GM23338 (cell line): ENCODE results near the gene CARD9. TPM values are rescaled to one million over a fixed set of nuclear protein-coding genes. Genes with fewer than 3 reads are reported as not detected.

Experiments used
- ATAC-seq: fragments of 200-7000 bp; cut with Tn5 transposase; 3 replicates; pipeline ENCODE4 v1.9.1; 2020
- DNase-seq: peaks from one replicate; pipeline ENCODE4 v3.0.0-alpha.2; 2015; ENCODE audit warnings: low spot score
- H2AFZ ChIP-seq: fragments of 200-600 bp; sonication (generic); 2 replicates; pipeline ENCODE4 v1.8.0; 2016; ENCODE audit warnings: antibody characterized with exemption, mild to moderate bottlenecking, moderate library complexity
- H3F3A ChIP-seq: fragments of 200-600 bp; sonication (generic); replicated peaks from 2 replicates; pipeline ENCODE4 v1.8.0; 2017; ENCODE audit warnings: antibody characterized with exemption, mixed run types, low read depth
- H3K27ac ChIP-seq: fragments of 200-600 bp; sonication (generic); 2 replicates; pipeline ENCODE4 v1.6.1; 2016; ENCODE audit warnings: low read depth
- H3K27me3 ChIP-seq: fragments of 200-600 bp; sonication (generic); 2 replicates; pipeline ENCODE4 v1.8.0; 2016; ENCODE audit warnings: mild to moderate bottlenecking, mixed run types, moderate library complexity; ENCODE audit not compliant: insufficient read depth
- H3K36me3 ChIP-seq: fragments of 200-600 bp; sonication (generic); 2 replicates; pipeline ENCODE4 v1.8.0; 2016; ENCODE audit warnings: mild to moderate bottlenecking; ENCODE audit not compliant: insufficient read depth
- H3K4me1 ChIP-seq: fragments of 200-600 bp; sonication (generic); 2 replicates; pipeline ENCODE4 v1.8.0; 2016; ENCODE audit warnings: mild to moderate bottlenecking, moderate library complexity; ENCODE audit not compliant: insufficient read depth
- H3K4me2 ChIP-seq: fragments of 200-600 bp; sonication (generic); 2 replicates; pipeline ENCODE4 v1.7.1; 2017; ENCODE audit warnings: mixed run types
- H3K4me3 ChIP-seq: fragments of 200-600 bp; sonication (generic); 2 replicates; pipeline ENCODE4 v1.6.1; 2016; ENCODE audit warnings: mixed run types
- H3K79me2 ChIP-seq: fragments of 200-600 bp; sonication (generic); replicated peaks from 2 replicates; pipeline ENCODE4 v1.8.0; 2017; ENCODE audit warnings: mild to moderate bottlenecking; ENCODE audit not compliant: insufficient read depth
- H3K9me2 ChIP-seq: fragments of 200-600 bp; sonication (generic); 2 replicates; pipeline ENCODE4 v1.8.0; 2017; ENCODE audit not compliant: insufficient read depth
- H4K20me1 ChIP-seq: fragments of 200-600 bp; sonication (generic); replicated peaks from 2 replicates; pipeline ENCODE4 v1.8.0; 2017; ENCODE audit warnings: mild to moderate bottlenecking; ENCODE audit not compliant: insufficient read depth
- H3K27ac Mint-ChIP-seq: 2 replicates; pipeline ENCODE4 v1.8.0; 2020; ENCODE audit warnings: inconsistent platforms, mild to moderate bottlenecking, moderate library complexity, mixed read lengths
- H3K27me3 Mint-ChIP-seq: 3 replicates; pipeline ENCODE4 v1.8.0; 2022; ENCODE audit warnings: low read depth, mild to moderate bottlenecking, moderate library complexity, mixed read lengths, inconsistent platforms; ENCODE audit not compliant: insufficient read depth, poor library complexity
- H3K36me3 Mint-ChIP-seq: 3 replicates; pipeline ENCODE4 v1.8.0; 2021; ENCODE audit warnings: low read depth, mild to moderate bottlenecking, inconsistent platforms, moderate library complexity, mixed read lengths
- H3K4me1 Mint-ChIP-seq: 3 replicates; pipeline ENCODE4 v1.8.0; 2020; ENCODE audit warnings: mild to moderate bottlenecking, inconsistent platforms, mixed read lengths
- H3K4me3 Mint-ChIP-seq: 3 replicates; pipeline ENCODE4 v1.8.0; 2021; ENCODE audit warnings: moderate library complexity, mild to moderate bottlenecking, inconsistent platforms, mixed read lengths
- H3K9me3 Mint-ChIP-seq: 3 replicates; pipeline ENCODE4 v1.8.0; 2020; ENCODE audit warnings: moderate library complexity, mild to moderate bottlenecking, inconsistent platforms, mixed read lengths
- CREB1 ChIP-seq: fragments of 250-450 bp; sonication (Bioruptor Pico); IDR thresholded peaks from 2 replicates; pipeline ENCODE4 v1.5.0; 2020; ENCODE audit warnings: low read depth, mild to moderate bottlenecking, moderate library complexity
- EZH2 ChIP-seq: fragments of 200-600 bp; sonication (generic); IDR thresholded peaks from one replicate; pipeline ENCODE4 v1.8.0; 2017; ENCODE audit warnings: antibody characterized with exemption, mild to moderate bottlenecking, low read depth; ENCODE audit not compliant: unreplicated experiment
- EZH2phosphoT487 ChIP-seq: fragments of 200-600 bp; sonication (generic); IDR thresholded peaks from one replicate; pipeline ENCODE4 v1.8.1; 2018; ENCODE audit warnings: antibody characterized with exemption; ENCODE audit not compliant: unreplicated experiment
- NANOG ChIP-seq: IDR thresholded peaks from 2 replicates; pipeline ENCODE4 v1.6.1; 2016; ENCODE audit warnings: antibody characterized with exemption, borderline replicate concordance
- REST ChIP-seq: IDR thresholded peaks from one replicate; pipeline ENCODE4 v1.6.1; 2018; ENCODE audit warnings: antibody characterized with exemption; ENCODE audit not compliant: unreplicated experiment
- ZNF114 ChIP-seq: fragments of 250-450 bp; sonication (Bioruptor Pico); IDR thresholded peaks from 2 replicates; pipeline ENCODE4 v1.5.0; 2020; ENCODE audit warnings: mild to moderate bottlenecking, moderate library complexity
- ZNF331 ChIP-seq: fragments of 250-450 bp; sonication (Bioruptor Pico); IDR thresholded peaks from 2 replicates; pipeline ENCODE4 v1.5.0; 2020; ENCODE audit warnings: low read depth, mild to moderate bottlenecking, moderate library complexity
- polyA plus RNA-seq: library from polyadenylated mRNA; unstranded; fragments of >200 nt; fragmentation: Nextera tagmentation; extraction: Ambion mirVana; gene quantifications from 2 replicates; pipeline ENCODE4 v1.2.1, GENCODE V29; 2016
- total RNA-seq: library from RNA; depleted of rRNA; stranded (reverse); fragments of >200 nt; shearing (Covaris generic); gene quantifications from 2 replicates; pipeline ENCODE4 v1.2.3, GENCODE V29; 2014
- TF ChIP-seq, protein P1 (sequence below): fragments of 250-450 bp; sonication (Bioruptor Pico); IDR thresholded peaks from 2 replicates; pipeline ENCODE4 v1.5.0; 2020; ENCODE audit warnings: mild to moderate bottlenecking, moderate library complexity

Gene CARD9
- total and polyA plus RNA-seq, 2 experiments from 2014 or later: 0.49 to 0.63 TPM

- TF ChIP-seq, protein P1, sequence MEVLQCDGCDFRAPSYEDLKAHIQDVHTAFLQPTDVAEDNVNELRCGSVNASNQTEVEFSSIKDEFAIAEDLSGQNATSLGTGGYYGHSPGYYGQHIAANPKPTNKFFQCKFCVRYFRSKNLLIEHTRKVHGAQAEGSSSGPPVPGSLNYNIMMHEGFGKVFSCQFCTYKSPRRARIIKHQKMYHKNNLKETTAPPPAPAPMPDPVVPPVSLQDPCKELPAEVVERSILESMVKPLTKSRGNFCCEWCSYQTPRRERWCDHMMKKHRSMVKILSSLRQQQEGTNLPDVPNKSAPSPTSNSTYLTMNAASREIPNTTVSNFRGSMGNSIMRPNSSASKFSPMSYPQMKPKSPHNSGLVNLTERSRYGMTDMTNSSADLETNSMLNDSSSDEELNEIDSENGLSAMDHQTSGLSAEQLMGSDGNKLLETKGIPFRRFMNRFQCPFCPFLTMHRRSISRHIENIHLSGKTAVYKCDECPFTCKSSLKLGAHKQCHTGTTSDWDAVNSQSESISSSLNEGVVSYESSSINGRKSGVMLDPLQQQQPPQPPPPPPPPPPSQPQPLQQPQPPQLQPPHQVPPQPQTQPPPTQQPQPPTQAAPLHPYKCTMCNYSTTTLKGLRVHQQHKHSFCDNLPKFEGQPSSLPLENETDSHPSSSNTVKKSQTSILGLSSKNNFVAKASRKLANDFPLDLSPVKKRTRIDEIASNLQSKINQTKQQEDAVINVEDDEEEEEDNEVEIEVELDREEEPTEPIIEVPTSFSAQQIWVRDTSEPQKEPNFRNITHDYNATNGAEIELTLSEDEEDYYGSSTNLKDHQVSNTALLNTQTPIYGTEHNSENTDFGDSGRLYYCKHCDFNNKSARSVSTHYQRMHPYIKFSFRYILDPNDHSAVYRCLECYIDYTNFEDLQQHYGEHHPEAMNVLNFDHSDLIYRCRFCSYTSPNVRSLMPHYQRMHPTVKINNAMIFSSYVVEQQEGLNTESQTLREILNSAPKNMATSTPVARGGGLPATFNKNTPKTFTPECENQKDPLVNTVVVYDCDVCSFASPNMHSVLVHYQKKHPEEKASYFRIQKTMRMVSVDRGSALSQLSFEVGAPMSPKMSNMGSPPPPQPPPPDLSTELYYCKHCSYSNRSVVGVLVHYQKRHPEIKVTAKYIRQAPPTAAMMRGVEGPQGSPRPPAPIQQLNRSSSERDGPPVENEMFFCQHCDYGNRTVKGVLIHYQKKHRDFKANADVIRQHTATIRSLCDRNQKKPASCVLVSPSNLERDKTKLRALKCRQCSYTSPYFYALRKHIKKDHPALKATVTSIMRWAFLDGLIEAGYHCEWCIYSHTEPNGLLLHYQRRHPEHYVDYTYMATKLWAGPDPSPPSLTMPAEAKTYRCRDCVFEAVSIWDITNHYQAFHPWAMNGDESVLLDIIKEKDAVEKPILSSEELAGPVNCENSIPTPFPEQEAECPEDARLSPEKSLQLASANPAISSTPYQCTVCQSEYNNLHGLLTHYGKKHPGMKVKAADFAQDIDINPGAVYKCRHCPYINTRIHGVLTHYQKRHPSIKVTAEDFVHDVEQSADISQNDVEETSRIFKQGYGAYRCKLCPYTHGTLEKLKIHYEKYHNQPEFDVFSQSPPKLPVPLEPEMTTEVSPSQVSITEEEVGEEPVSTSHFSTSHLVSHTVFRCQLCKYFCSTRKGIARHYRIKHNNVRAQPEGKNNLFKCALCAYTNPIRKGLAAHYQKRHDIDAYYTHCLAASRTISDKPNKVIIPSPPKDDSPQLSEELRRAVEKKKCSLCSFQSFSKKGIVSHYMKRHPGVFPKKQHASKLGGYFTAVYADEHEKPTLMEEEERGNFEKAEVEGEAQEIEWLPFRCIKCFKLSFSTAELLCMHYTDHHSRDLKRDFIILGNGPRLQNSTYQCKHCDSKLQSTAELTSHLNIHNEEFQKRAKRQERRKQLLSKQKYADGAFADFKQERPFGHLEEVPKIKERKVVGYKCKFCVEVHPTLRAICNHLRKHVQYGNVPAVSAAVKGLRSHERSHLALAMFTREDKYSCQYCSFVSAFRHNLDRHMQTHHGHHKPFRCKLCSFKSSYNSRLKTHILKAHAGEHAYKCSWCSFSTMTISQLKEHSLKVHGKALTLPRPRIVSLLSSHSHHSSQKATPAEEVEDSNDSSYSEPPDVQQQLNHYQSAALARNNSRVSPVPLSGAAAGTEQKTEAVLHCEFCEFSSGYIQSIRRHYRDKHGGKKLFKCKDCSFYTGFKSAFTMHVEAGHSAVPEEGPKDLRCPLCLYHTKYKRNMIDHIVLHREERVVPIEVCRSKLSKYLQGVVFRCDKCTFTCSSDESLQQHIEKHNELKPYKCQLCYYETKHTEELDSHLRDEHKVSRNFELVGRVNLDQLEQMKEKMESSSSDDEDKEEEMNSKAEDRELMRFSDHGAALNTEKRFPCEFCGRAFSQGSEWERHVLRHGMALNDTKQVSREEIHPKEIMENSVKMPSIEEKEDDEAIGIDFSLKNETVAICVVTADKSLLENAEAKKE (CRISPR knock-in tag): no peak
- TF ChIP-seq ZNF114 (CRISPR knock-in tag) (no peak), CREB1 (CRISPR knock-in tag) (no peak), EZH2phosphoT487 (no peak), EZH2 (no peak), ZNF331 (no peak)
These were observed 4.1 kb upstream of the CARD9 start (continued) for GRCh38 chr9:136377341-136378169.

DNA sequence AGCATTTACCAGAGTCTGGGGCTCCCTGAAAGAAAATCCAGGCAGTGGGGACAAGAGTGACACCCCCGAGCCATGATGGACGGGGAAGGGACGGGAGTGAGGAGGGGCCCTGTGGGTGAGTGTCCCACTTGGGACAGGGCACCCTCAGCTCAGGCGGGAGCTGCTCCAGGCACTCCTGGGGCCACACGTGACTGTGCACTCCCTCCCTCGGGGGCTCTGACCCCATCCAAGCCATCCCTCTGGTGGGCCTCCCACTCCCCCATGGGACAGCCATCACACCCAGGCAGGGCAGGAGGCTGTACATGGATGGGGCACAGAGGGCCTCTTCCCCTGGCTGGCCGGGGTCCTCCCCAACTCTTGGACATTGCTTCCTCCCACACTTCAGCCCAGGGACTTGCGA, 3.0 kb upstream of the CARD9 start:
- peaks cover 3% of the 10 kb centered on the region for H3K27me3 Mint-ChIP-seq
- H3K4me1 ChIP-seq: no peaks in the 10 kb centered on the region
- H3K36me3 Mint-ChIP-seq: peaks cover 9% of the 10 kb centered on the region; the same call in 2 of the 3 replicates
- H4K20me1 ChIP-seq: peaks cover 4% of the 10 kb centered on the region; the same call in 1 of the 2 replicates
- no peaks in the 10 kb centered on the region for H3K9me2 ChIP-seq
- no peak overlapping the region for H3K4me3 ChIP-seq
- no peaks in the 10 kb centered on the region for H3F3A ChIP-seq
- ATAC-seq: no peak
- no peak for TF ChIP-seq ZNF114 (CRISPR knock-in tag)
- no peak for TF ChIP-seq NANOG
- TF ChIP-seq EZH2phosphoT487: no peak
- TF ChIP-seq ZNF331: no peak
- TF ChIP-seq REST: no peak
- no peak overlapping the region for H3K4me3 Mint-ChIP-seq
- DNase-seq: no peak
- no peaks in the 10 kb centered on the region for H3K4me1 Mint-ChIP-seq
- H3K36me3 ChIP-seq: no peaks in the 10 kb centered on the region
- H3K4me2 ChIP-seq: no peak overlapping the region
- H3K27ac ChIP-seq: no peak overlapping the region
- no peaks in the 10 kb centered on the region for H3K27me3 ChIP-seq
- H3K9me3 Mint-ChIP-seq: no peaks in the 10 kb centered on the region
- H3K79me2 ChIP-seq: no peaks in the 10 kb centered on the region
- H2AFZ ChIP-seq: no peak overlapping the region
- no peak overlapping the region for H3K27ac Mint-ChIP-seq
